ENCODE measurements around the gene FURIN. TPM values are rescaled to one million over a fixed set of nuclear protein-coding genes. Genes with fewer than 3 reads are reported as not detected.
A peak's percentile ranks its signal among the peaks of the same experiment; 100 is the strongest.
"Not testable (repeated sequence)": the region's sequence is repeated elsewhere in the genome, so short reads cannot be mapped to it uniquely, and the experiment has no call there.

Gene FURIN
- polyA plus RNA-seq, 1 donor: 35.3 TPM

DNA sequence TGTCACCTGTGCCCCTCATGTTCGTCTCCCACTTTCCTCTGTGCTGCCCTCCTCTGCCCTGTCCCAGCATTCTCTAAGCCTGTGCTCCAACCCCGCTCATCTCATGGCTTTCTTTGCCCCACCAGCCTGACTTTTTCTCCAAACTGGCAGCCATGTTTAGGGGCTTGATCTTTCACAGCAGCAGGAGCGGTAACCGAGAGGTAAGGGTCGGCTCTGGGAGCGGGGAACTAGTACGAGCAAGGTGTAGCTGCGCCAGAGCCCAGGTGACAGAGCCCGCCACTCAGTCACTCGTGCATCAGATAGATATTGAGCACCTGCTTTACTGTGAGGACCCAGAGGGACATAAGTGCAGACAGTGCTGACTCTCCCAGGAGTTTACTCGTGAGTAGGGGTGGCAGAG is 48.1 kb downstream of the FURIN start:
- DNase-seq: no peak

DNA sequence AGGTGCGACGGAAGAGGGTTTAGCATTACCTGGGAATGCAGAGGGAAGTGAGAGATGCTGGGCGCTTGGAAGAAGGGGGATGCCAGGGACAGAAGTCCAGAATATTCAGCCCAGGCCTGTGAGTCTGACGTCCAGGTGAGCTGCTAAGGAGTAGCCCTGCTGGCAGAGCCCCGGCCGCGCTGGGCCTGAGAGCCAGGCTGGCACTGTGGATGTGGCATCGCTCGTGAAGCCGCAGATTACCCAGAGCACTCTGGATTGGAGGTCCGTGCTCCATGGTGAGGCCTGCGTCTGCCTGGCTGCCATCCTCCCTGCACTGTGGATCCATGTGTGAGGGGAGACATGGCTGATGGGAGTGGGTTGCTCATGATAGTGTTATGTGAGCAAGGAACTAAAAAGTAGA is 49.2 kb downstream of the FURIN start:
- DNase-seq: no peak

GRCh38 chr15:90918034-90918788 is 49.8 kb downstream of the FURIN start:
- no peak for DNase-seq

DNA sequence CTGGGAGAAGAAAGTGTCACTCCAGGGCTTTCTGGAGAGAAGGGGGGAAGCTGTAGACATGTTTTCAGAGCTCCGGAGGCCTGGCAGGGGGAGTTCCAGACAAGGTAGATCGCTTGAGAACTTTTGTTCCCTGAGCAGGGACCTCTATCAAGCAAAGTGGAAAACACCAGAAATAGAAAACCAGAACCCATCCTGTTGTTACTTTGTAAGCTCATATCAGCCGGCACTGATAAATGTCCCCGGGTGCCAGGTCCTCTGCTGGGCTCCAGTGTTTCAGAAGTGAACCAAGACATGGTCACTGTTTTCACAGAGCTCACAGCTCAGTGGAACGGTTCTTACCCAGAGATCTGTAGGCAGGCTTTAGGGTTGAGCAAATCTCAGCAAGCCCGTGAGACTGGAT is 50.4 kb downstream of the FURIN start:
- DNase-seq: no peak

DNA sequence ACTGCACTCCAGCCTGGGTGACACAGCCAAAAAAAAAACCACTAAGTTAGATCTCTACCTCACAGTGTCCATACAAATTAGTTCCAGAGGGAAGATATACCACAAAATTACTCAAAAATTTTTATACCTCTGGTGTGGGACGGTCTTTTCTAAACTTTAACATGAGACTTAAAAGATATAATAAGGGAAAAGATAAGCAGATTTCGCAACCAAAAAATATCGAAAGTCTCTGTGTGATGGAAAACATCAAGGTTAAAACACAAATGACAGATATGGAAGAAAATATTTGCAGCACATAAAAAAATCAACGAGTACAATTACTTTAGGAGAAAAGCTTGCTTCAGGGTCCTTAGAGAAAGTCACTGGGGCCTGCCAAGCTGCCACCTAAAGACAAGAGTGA is 53.5 kb downstream of the FURIN start:
- no peak for DNase-seq

DNA sequence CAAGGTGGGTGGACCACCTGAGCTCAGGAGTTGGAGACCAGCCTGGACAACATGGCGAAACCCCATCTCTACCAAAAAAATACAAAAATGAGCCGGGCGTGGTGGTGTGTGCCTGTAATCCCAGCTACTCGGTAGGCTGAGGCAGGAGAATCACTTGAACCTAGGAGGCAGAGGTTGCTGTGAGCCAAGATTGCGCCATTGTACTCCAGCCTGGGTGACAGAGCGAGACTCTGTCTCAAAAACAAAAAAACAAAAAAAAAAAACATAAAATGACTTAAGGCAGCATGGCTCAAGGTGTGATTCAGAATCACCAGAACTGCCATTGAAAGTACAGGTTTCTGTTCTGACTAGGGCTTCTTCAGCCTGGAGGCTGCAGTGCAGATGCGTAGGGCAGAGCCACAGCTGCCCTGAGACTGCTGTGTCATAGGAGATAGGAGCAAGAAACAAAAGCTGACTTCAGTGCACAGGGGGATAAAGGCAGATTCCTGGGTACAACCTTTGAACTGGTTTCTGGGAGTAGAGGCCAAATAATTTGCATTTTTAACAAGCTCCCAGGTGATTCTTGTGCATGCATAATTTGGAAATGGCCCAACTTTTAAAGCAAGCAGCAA is 54.4 kb downstream of the FURIN start:
- not testable (repeated sequence) for DNase-seq

- DNase-seq: no peak
Measured at GRCh38 chr15:90924375-90924774, 56.0 kb downstream of the FURIN start.

DNA sequence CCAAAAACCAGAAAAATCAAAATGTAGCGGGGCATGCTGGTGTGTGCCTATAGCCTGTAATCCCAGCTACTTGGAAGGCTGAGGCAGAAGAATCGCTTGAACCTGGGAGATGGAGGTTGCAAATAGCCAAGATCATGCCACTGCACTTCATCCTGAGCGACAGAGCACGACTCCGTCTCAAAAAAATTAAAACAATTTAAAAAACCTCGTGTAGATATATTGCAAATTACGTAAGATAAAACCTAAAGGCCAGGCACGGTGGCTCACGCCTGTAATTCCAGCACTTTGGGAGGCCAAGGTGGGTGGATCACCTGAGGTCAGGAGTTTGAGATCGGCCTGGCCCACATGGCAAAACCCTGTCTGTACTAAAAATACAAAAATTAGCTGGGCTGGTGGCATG is 58.4 kb downstream of the FURIN start:
- DNase-seq: not testable (repeated sequence)

- not testable (repeated sequence) for DNase-seq
Measured at GRCh38 chr15:90928106-90928505, 59.7 kb downstream of the FURIN start.

DNA sequence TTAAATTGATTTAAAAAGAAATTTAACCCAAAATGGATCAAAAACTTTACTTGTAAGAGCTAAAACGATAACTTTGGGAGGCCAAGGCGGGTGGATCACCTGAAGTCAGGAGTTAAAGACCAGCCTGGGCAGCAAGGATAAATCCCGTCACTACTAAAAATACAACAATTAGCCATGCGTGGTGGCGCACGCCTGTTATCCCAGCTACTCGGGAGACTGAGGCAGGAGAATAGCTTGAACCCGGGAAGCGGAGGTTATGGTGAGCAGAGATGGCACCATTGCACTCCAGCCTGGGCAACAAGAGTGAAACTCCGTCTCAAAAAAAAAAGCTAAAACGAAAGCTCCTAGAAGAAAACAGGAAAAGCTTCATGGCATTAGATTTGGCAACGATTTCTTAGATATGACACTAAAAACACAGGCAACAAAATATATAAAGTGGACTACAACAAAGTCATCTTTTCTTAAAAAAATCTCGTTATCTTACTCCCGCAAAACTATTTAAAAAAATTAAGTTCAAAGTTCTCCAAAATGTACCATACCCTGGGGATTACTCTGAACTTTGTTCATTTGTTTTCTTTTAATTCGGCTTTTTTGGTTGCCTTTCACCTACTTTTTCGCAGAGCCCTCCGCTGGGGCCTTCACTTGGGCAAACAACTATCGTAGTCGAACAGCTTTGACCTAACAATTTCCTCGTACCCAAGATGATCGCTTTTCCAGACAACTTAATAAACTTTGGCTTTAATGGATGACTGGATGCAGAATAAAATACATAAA is 61.0 kb downstream of the FURIN start:
- DNase-seq: no peak

- DNase-seq: no peak
Measured at GRCh38 chr15:90930861-90931574, 62.6 kb downstream of the FURIN start.

DNA sequence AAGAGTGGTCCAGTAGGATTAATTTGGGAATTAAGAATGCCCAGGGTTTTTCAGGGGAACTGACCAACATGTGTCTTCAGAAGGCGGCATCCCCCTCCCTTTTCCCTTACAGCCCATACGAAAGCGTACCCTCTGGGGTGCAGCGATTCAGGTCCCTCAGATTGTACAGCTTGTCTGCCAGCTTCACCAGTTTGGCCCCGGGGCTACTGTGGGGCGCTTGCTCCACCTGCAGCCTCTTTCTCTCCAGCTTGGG is 63.1 kb downstream of the FURIN start:
- no peak for DNase-seq

GRCh38 chr15:90931828-90932659 is 63.7 kb downstream of the FURIN start, which contains the start of gene HDDC3:
Gene HDDC3, minus strand, starts transcription at chr15:90932549. Its CDS starts 9 bp downstream, at chr15:90932540.
- peak; percentile 91 for DNase-seq

DNA sequence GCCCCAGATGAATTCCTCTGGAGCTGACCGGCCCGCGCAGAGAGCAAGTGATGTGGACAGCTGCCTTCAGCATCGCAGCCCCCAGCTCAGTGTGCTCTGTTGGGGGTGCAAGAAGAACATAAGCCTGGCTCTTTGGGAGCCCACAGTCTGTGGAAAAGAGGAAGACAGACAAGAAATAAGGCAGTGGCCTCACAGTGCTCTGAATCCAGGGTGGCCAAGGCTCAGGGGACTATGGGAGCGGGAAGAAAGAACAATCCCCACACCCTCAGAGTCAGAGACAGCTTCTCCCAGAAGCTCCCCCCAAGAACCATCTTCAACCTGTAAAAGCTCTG is 64.2 kb downstream of the FURIN start:
- DNase-seq: no peak

Other genes with a start within 250 kb of the FURIN start
- 3.7 TPM for gene BLM, start 151.2 kb upstream of the FURIN start, polyA plus RNA-seq (ENCODE audit: insufficient read length)
- 16.4 TPM for gene FES, start 15.9 kb downstream of the FURIN start, polyA plus RNA-seq (ENCODE audit: insufficient read length)
- 39.8 TPM for gene MAN2A2, start 34.7 kb downstream of the FURIN start, polyA plus RNA-seq (ENCODE audit: insufficient read length)
- gene HDDC3, start 64.0 kb downstream of the FURIN start, polyA plus RNA-seq (ENCODE audit: insufficient read length): 10.4 TPM
- gene UNC45A, start 66.7 kb downstream of the FURIN start, polyA plus RNA-seq (ENCODE audit: insufficient read length): 27.1 TPM
- 14.1 TPM for gene RCCD1, start 86.3 kb downstream of the FURIN start, polyA plus RNA-seq (ENCODE audit: insufficient read length)
- gene PRC1, start 125.9 kb downstream of the FURIN start, polyA plus RNA-seq (ENCODE audit: insufficient read length): 37.9 TPM
- gene VPS33B, start 154.0 kb downstream of the FURIN start, polyA plus RNA-seq (ENCODE audit: insufficient read length): 13.8 TPM
- gene SV2B, start 231.7 kb downstream of the FURIN start, polyA plus RNA-seq (ENCODE audit: insufficient read length): 3.9 TPM

All from hindlimb muscle (tissue), 1 donor.